B cell (primary cell): ENCODE results near the gene PLPPR1. TPM values are rescaled to one million over a fixed set of nuclear protein-coding genes. Genes with fewer than 3 reads are reported as not detected.

Experiments used
- ATAC-seq: fragments of 200-7000 bp; cut with Tn5 transposase; one replicate; pipeline ENCODE4 v1.10.0; 2021; ENCODE audit warnings: low read depth, mild to moderate bottlenecking, moderate number of reproducible peaks, moderate library complexity
- CTCF ChIA-PET: fragments of 350-600 bp; sonication (Branson Sonifier 250); formaldehyde crosslinking; loops from one replicate; lab custom pipeline; 2021; ENCODE audit warnings: antibody characterized with exemption, inconsistent platforms; lab: Charles Lee
- POLR2A ChIA-PET: fragments of 350-600 bp; sonication (Branson Sonifier 250); formaldehyde crosslinking; loops from one replicate; lab custom pipeline; 2021; ENCODE audit warnings: antibody characterized with exemption; lab: Charles Lee
- DNase-seq: peaks from one replicate; pipeline ENCODE4 v3.0.0; 2013
- H2AFZ ChIP-seq: 2 replicates; pipeline ENCODE4 v1.6.1; 2012; ENCODE audit warnings: mild to moderate bottlenecking, low read depth, low read length; ENCODE audit not compliant: insufficient read depth, poor library complexity, severe bottlenecking
- H3K27ac ChIP-seq, 2 donors: 1 replicate in 1 of 2; 2 replicates in 1 of 2; pipeline ENCODE4 v1.5.1; 2012 to 2013; ENCODE audit warnings: low read length in 2 of 2, mild to moderate bottlenecking in 2 of 2, moderate library complexity in 1 of 2
- H3K27me3 ChIP-seq, 4 experiments: fragments of 200-600 bp in 1 of 4; sonication (generic) in 1 of 4; replicated peaks in 1 of 4; 1 replicate in 2 of 4; 2 replicates in 2 of 4; pipeline versions ENCODE4 v1.6.1 to v1.7.0; 2013 to 2016; ENCODE audit warnings: low read length in 3 of 4, mild to moderate bottlenecking in 2 of 4, mixed read lengths in 1 of 4, moderate library complexity in 1 of 4; ENCODE audit not compliant: insufficient read depth in 4 of 4, control insufficient read depth in 3 of 4; ENCODE audit errors: control extremely low read depth in 1 of 4
- H3K36me3 ChIP-seq, 2 experiments: replicated peaks in 1 of 2; 1 replicate in 1 of 2; 2 replicates in 1 of 2; pipeline versions ENCODE4 v1.6.1 to v1.7.1; 2013; ENCODE audit warnings: low read length in 1 of 2; ENCODE audit not compliant: insufficient read depth in 2 of 2, control insufficient read depth in 1 of 2; ENCODE audit errors: control extremely low read depth in 1 of 2, extremely low read depth in 1 of 2
- H3K4me1 ChIP-seq, 2 donors: fragments of 200-600 bp in 1 of 2; sonication (generic) in 1 of 2; 1 replicate in 1 of 2; 2 replicates in 1 of 2; pipeline versions ENCODE4 v1.5.1 to v1.6.1; 2013 to 2017; ENCODE audit warnings: low read length in 2 of 2; ENCODE audit not compliant: control insufficient read depth in 2 of 2, insufficient read depth in 2 of 2
- H3K4me2 ChIP-seq: replicated peaks from 2 replicates; pipeline ENCODE3; 2012; ENCODE audit warnings: mild to moderate bottlenecking, low read depth, low read length; ENCODE audit not compliant: poor library complexity, severe bottlenecking
- H3K4me3 ChIP-seq, 5 experiments: fragments of 200-600 bp in 1 of 5; sonication (generic) in 1 of 5; 1 replicate in 3 of 5; 2 replicates in 2 of 5; pipeline versions ENCODE4 v1.5.1 to v1.7.0; 2011 to 2016; ENCODE audit warnings: low read length in 4 of 5, mild to moderate bottlenecking in 4 of 5, low read depth in 2 of 5, control low read depth in 1 of 5, moderate library complexity in 1 of 5; ENCODE audit not compliant: insufficient read depth in 1 of 5; ENCODE audit errors: control extremely low read depth in 1 of 5, extremely low read depth in 1 of 5
- H3K79me2 ChIP-seq: fragments of 200-600 bp; sonication (generic); one replicate; pipeline ENCODE4 v1.6.0; 2016; ENCODE audit warnings: low read length; ENCODE audit not compliant: control insufficient read depth, insufficient read depth
- H3K9ac ChIP-seq: fragments of 200-600 bp; sonication (generic); 2 replicates; pipeline ENCODE4 v1.6.1; 2017; ENCODE audit warnings: mild to moderate bottlenecking, low read length, moderate library complexity
- H3K9me3 ChIP-seq, 3 donors: one replicate each; pipeline versions ENCODE4 v1.6.1 to v1.7.1; 2013; ENCODE audit warnings: low read length in 2 of 3; ENCODE audit not compliant: control insufficient read depth in 2 of 3, insufficient read depth in 1 of 3; ENCODE audit errors: control extremely low read depth in 1 of 3
- H4K20me1 ChIP-seq: 2 replicates; pipeline ENCODE4 v1.6.0; 2012; ENCODE audit warnings: mild to moderate bottlenecking, low read length; ENCODE audit not compliant: insufficient read depth, control insufficient read depth, poor library complexity, severe bottlenecking
- H3K27ac Mint-ChIP-seq: one replicate; pipeline ENCODE4 v1.8.0; 2021; ENCODE audit warnings: mixed read lengths
- H3K27me3 Mint-ChIP-seq: one replicate; pipeline ENCODE4 v1.8.0; 2021; ENCODE audit warnings: mixed read lengths
- H3K4me1 Mint-ChIP-seq: one replicate; pipeline ENCODE4 v1.8.0; 2021; ENCODE audit warnings: mixed read lengths
- H3K4me3 Mint-ChIP-seq: one replicate; pipeline ENCODE4 v1.8.0; 2021; ENCODE audit warnings: mixed read lengths
- H3K9me3 Mint-ChIP-seq: one replicate; pipeline ENCODE4 v1.8.0; 2022; ENCODE audit warnings: mixed read lengths; ENCODE audit not compliant: insufficient read depth
- CTCF ChIP-seq: fragments of 200-600 bp; IDR thresholded peaks from one replicate; pipeline ENCODE4 v1.8.0; 2022; ENCODE audit warnings: antibody characterized with exemption, mild to moderate bottlenecking
- EZH2 ChIP-seq: IDR thresholded peaks from 2 replicates; pipeline ENCODE4 v1.6.1; 2012; ENCODE audit warnings: borderline replicate concordance, low read depth, mild to moderate bottlenecking, moderate library complexity, low read length; ENCODE audit not compliant: insufficient read depth, poor library complexity, severe bottlenecking
- WGBS: methylation state at CpG from one replicate; pipeline ENCODE4 v1.1.5; 2013; ENCODE audit warnings: missing lambda C conversion rate; ENCODE audit not compliant: insufficient coverage; 5-methylcytosine and 5-hydroxymethylcytosine counted together
- intact Hi-C: fragments of 100-400 bp; cut with micrococcal nuclease; formaldehyde crosslinking; loops from one replicate; pipeline ENCODE4 v1.10.0; 2022
- polyA plus RNA-seq: library from polyadenylated mRNA; depleted of rRNA; stranded (reverse); fragments of >200 nt; gene quantifications from 2 replicates; pipeline ENCODE4 v1.2.3, GENCODE V29; 2012
- total RNA-seq, 2 donors: library from RNA; stranded (reverse); fragments of 120-200 nt in 1 of 2; gene quantifications; 1 replicate in 1 of 2; 2 replicates in 1 of 2; pipeline versions ENCODE4 v1.2.3 to v1.2.4, GENCODE V29; 2013 to 2022

Gene PLPPR1
- total and polyA plus RNA-seq, 2 donors (not counting 1 experiment from before 2014, with no cell fraction given), result not detected

DNA sequence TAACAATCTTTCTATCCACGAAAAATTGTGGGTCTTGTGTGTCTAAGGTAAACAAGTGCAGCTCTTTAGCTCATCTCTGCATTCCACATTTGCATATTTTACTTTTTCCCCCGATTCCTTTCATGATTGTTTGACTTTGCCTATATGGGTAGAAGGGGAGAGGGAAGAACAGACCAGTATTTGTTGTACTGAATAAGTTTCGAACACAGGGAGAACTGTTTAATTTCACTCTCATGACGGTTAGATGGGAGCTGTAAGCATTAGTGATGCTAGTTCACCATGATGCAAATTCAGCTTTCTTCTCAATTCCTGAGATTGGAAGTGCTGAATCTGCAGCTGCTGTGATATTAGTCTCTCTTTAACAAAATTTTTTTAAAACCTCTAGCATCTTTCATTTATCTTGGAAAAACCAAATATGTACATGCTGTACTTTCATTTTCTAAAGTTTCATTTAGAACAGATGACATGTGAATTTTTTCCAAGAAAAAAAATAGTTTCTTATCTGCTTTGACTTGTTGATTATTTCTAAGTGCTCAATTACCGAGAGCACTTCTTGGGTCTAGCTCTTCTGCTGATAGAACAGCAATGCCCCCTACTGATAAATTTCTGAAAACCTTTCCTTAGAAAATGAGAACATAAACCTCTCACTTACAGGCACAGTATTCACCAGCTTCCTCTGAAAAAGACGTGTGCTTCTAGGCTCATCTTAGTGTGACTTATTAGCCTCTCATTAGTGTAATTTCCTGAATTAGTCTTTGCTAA, 206.8 kb downstream of the PLPPR1 start:
- TF ChIP-seq EZH2 (no peak), CTCF (no peak)
- Histone ChIP-seq H3K9me3 (no peaks in the 10 kb centered on the region), H3K36me3 (no peaks in the 10 kb centered on the region), H3K79me2 (no peaks in the 10 kb centered on the region), H4K20me1 (no peaks in the 10 kb centered on the region), H3K9ac (no peak overlapping the region), H3K4me2 (no peak overlapping the region), H3K4me1 (no peaks in the 10 kb centered on the region), H3K4me3 (no peak overlapping the region), H3K27ac (no peak overlapping the region), H2AFZ (no peak overlapping the region), H3K27me3 (peaks cover 0 to 3% (median 0%) of the 10 kb centered on the region in 4 experiments)
- peaks cover 3% of the 10 kb centered on the region for H3K9me3 Mint-ChIP-seq
- H3K4me1 Mint-ChIP-seq, result peaks cover 2% of the 10 kb centered on the region
- ChIA-PET POLR2A (no interaction called here), CTCF (no interaction called here)
- no peak overlapping the region for H3K27ac Mint-ChIP-seq
- peaks cover 13% of the 10 kb centered on the region for H3K27me3 Mint-ChIP-seq
- ATAC-seq, result no peak
- intact Hi-C loops, result no loop called here
- H3K4me3 Mint-ChIP-seq, result no peak overlapping the region
- 50% methylated on average over 2 of the region's 6 CpGs for WGBS
- no peak for DNase-seq

- H3K27ac Mint-ChIP-seq, result no peak overlapping the region
- Histone ChIP-seq H3K4me2 (no peak overlapping the region), H3K79me2 (no peaks in the 10 kb centered on the region), H3K9me3 (no peaks in the 10 kb centered on the region), H3K27me3 (no peaks in the 10 kb centered on the region), H3K4me1 (no peaks in the 10 kb centered on the region), H3K9ac (no peak overlapping the region), H4K20me1 (no peaks in the 10 kb centered on the region), H3K27ac (no peak overlapping the region), H2AFZ (no peak overlapping the region), H3K36me3 (no peaks in the 10 kb centered on the region), H3K4me3 (no peak overlapping the region)
- ATAC-seq (no peak), DNase-seq (no peak)
- ChIA-PET POLR2A (no interaction called here), CTCF (no interaction called here)
- no peaks in the 10 kb centered on the region for H3K4me1 Mint-ChIP-seq
- TF ChIP-seq EZH2 (no peak), CTCF (no peak)
- intact Hi-C loops, result no loop called here
- no CpG with 5 or more reads among the region's 1 CpG for WGBS
- peaks cover 3% of the 10 kb centered on the region for H3K9me3 Mint-ChIP-seq
- peaks cover 8% of the 10 kb centered on the region for H3K27me3 Mint-ChIP-seq
- H3K4me3 Mint-ChIP-seq, result no peak overlapping the region
These were observed 214.1 kb downstream of the PLPPR1 start for GRCh38 chr9:101242651-101243050.
